ENCODE results near the gene C17orf67. TPM values are rescaled to one million over a fixed set of nuclear protein-coding genes. Genes with fewer than 3 reads are reported as not detected.
A peak's percentile ranks its signal among the peaks of the same experiment; 100 is the strongest.

The C17orf67 gene
- total RNA-seq, 1 experiment from 2014 or later = 1.0 TPM

DNA sequence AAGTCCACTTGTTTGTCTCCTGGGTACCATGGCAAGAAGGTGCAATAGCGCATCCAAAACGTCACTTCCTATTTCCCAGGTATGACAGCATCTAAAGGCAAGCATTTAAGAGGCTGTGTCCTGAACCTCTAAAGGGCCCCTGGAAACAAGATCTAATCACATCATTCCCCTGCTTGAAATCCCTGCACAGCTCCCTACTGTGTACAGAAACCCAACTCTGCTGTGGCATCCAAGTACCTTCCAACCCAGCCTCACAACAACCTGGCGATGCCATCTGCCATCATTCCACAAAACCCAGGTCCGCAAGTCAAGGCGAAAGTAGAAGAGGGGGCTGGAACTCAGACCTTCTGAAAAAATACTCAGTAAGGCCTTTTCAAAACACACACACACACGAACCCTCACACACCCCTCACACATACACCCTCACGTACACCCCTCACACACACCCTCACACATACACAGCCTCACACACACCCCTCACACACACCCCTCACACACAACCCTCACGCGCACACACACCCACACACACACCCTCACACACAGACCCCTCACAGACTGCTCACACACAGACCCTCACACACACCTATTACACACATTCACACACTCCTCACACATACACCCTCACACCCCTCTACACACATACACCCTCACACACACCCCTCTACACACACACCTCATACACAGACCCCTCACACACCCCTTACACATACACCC, 24.5 kb downstream of the C17orf67 start:
- H2BK15ac ChIP-seq (ENCODE audit: low read depth, low read length) = no peak overlapping the region
- no peak overlapping the region for H2BK120ac ChIP-seq (ENCODE audit: low read depth, low read length, poor library complexity, severe bottlenecking)
- H3K27ac ChIP-seq (ENCODE audit: insufficient read length, low read depth, low read length) = no peak overlapping the region
- H3K79me2 ChIP-seq (ENCODE audit: insufficient read depth, low read length) = no peaks in the 10 kb centered on the region
- H4K8ac ChIP-seq (replicated peaks; ENCODE audit: insufficient read length, low read depth, low read length) = no peak overlapping the region
- no peak overlapping the region for H4K91ac ChIP-seq (ENCODE audit: insufficient read length, low read depth, low read length)
- Mint-ChIP-seq H3K4me1 (peaks cover 0 to 8% of the 10 kb centered on the region in 2 experiments; a peak in 3 of 4 replicates), H3K27me3 (ENCODE audit: low read depth) (no peaks in the 10 kb centered on the region; the same call in none of the 2 replicates), H3K36me3 (ENCODE audit: insufficient read depth in 1 of 3, low read depth in 3 of 3) (no peaks in the 10 kb centered on the region; a peak in 1 of 7 replicates), H3K9me3 (no peaks in the 10 kb centered on the region), H3K4me3 (no peak overlapping the region), H3K27ac (no peak overlapping the region)
- H4K5ac ChIP-seq (ENCODE audit: insufficient read length, low read depth, low read length) = no peak overlapping the region
- no peaks in the 10 kb centered on the region for H3K79me1 ChIP-seq (ENCODE audit: insufficient read depth, low read depth, low read length, poor library complexity, severe bottlenecking)
- no peak overlapping the region for H2BK12ac ChIP-seq (ENCODE audit: insufficient read length, low read depth, low read length)
- H3K9ac ChIP-seq (ENCODE audit: extremely low read depth, insufficient read length, low read length) = no peak overlapping the region
- H2BK5ac ChIP-seq (ENCODE audit: insufficient read length, low read length) = no peak overlapping the region
- H3K9me3 ChIP-seq (ENCODE audit: control insufficient read depth, low read depth, low read length) = no peaks in the 10 kb centered on the region
- no peak overlapping the region for H3T11ph ChIP-seq (ENCODE audit: low read length)
- no peak overlapping the region for H3K4me2 ChIP-seq (ENCODE audit: insufficient read depth, insufficient read length, low read length)
- H3K4ac ChIP-seq (ENCODE audit: low read depth, low read length) = no peak overlapping the region
- no peaks in the 10 kb centered on the region for H3K23me2 ChIP-seq (ENCODE audit: insufficient read length, low read depth, low read length, poor library complexity, severe bottlenecking)
- no peaks in the 10 kb centered on the region for H4K20me1 ChIP-seq (ENCODE audit: control insufficient read depth, insufficient read depth, insufficient read length)
- H3K4me1 ChIP-seq (ENCODE audit: insufficient read depth, low read length) = no peaks in the 10 kb centered on the region
- peak overlapping the region; percentile 61; the same call in 1 of the 2 replicates for H3K14ac ChIP-seq (ENCODE audit: insufficient read depth, low read length)
- H2BK20ac ChIP-seq (ENCODE audit: low read depth, low read length, poor library complexity, severe bottlenecking) = no peak overlapping the region
- H2AK5ac ChIP-seq (ENCODE audit: insufficient read length, low read length) = no peak overlapping the region
- no peak for DNase-seq
- peak overlapping the region; percentile 50 for H3K18ac ChIP-seq (ENCODE audit: insufficient read length, low read depth, low read length)
- H3K56ac ChIP-seq (ENCODE audit: insufficient read length, low read depth, low read length) = no peak overlapping the region
- H3K23ac ChIP-seq (ENCODE audit: insufficient read length, low read depth, low read length) = no peak overlapping the region
- no peak overlapping the region for H2AFZ ChIP-seq (ENCODE audit: low read length)
- TF ChIP-seq, protein P1, sequence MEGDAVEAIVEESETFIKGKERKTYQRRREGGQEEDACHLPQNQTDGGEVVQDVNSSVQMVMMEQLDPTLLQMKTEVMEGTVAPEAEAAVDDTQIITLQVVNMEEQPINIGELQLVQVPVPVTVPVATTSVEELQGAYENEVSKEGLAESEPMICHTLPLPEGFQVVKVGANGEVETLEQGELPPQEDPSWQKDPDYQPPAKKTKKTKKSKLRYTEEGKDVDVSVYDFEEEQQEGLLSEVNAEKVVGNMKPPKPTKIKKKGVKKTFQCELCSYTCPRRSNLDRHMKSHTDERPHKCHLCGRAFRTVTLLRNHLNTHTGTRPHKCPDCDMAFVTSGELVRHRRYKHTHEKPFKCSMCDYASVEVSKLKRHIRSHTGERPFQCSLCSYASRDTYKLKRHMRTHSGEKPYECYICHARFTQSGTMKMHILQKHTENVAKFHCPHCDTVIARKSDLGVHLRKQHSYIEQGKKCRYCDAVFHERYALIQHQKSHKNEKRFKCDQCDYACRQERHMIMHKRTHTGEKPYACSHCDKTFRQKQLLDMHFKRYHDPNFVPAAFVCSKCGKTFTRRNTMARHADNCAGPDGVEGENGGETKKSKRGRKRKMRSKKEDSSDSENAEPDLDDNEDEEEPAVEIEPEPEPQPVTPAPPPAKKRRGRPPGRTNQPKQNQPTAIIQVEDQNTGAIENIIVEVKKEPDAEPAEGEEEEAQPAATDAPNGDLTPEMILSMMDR (conservative IDR thresholded peaks at IDR 0.05) = no peak
- WGBS (ENCODE audit: extremely low coverage, insufficient read length, low lambda C conversion rate) = 100% methylated on average over 4 of the region's 9 CpGs
- no peaks in the 10 kb centered on the region for H3K27me3 ChIP-seq (ENCODE audit: insufficient read depth, low read length)

All from H9 (cell line).